WTC11 (cell line): ENCODE data around the gene CPSF3. TPM values are rescaled to one million over a fixed set of nuclear protein-coding genes. Genes with fewer than 3 reads are reported as not detected.

Experiments used
- ATAC-seq: fragments of 200-7000 bp; cut with Tn5 transposase; 2 replicates; pipeline ENCODE4 v1.10.0; 2021; ENCODE audit warnings: mild to moderate bottlenecking, moderate library complexity
- CTCF ChIA-PET: fragments of 300-600 bp; sonication (Branson Sonifier 250); formaldehyde crosslinking; loops from one replicate; lab custom pipeline; 2021; ENCODE audit warnings: antibody characterized with exemption; lab: Charles Lee
- POLR2A ChIA-PET: fragments of 350-600 bp; sonication (Branson Sonifier 250); formaldehyde crosslinking; loops from one replicate; lab custom pipeline; 2021; ENCODE audit warnings: antibody characterized with exemption; lab: Charles Lee
- DNase-seq: peaks from one replicate; pipeline ENCODE4 v3.0.0; 2021; ENCODE audit warnings: low spot score
- H3K27ac Mint-ChIP-seq: 2 replicates; pipeline ENCODE4 v1.8.0; 2021; ENCODE audit warnings: mixed read lengths
- H3K27me3 Mint-ChIP-seq: 2 replicates; pipeline ENCODE4 v1.8.0; 2021; ENCODE audit warnings: low read depth, mild to moderate bottlenecking, moderate library complexity, mixed read lengths
- H3K36me3 Mint-ChIP-seq: 2 replicates; pipeline ENCODE4 v1.8.0; 2021; ENCODE audit warnings: mixed read lengths
- H3K4me1 Mint-ChIP-seq: 2 replicates; pipeline ENCODE4 v1.8.0; 2022; ENCODE audit warnings: mixed read lengths
- H3K4me3 Mint-ChIP-seq: 2 replicates; pipeline ENCODE4 v1.8.0; 2021; ENCODE audit warnings: mild to moderate bottlenecking, moderate library complexity, mixed read lengths
- H3K9me3 Mint-ChIP-seq: 2 replicates; pipeline ENCODE4 v1.8.0; 2021; ENCODE audit warnings: mixed read lengths
- CBFB ChIP-seq: sonication (generic); formaldehyde crosslinking; IDR thresholded peaks from 2 replicates; pipeline ENCODE4 v1.8.1; 2022; ENCODE audit warnings: mild to moderate bottlenecking, low read depth, missing genetic modification reagents
- ETV6 ChIP-seq: sonication (generic); formaldehyde crosslinking; IDR thresholded peaks from 2 replicates; pipeline ENCODE4 v1.8.1; 2022; ENCODE audit warnings: mild to moderate bottlenecking, missing genetic modification reagents
- FOXJ3 ChIP-seq: sonication (generic); formaldehyde crosslinking; IDR thresholded peaks from 2 replicates; pipeline ENCODE4 v1.9.0; 2021; ENCODE audit warnings: missing genetic modification reagents, mild to moderate bottlenecking, borderline replicate concordance
- JUN ChIP-seq: sonication (generic); formaldehyde crosslinking; IDR thresholded peaks from 2 replicates; pipeline ENCODE4 v1.8.0; 2023; ENCODE audit warnings: mild to moderate bottlenecking, missing genetic modification reagents
- RELA ChIP-seq: sonication (generic); formaldehyde crosslinking; IDR thresholded peaks from 2 replicates; pipeline ENCODE4 v1.8.1; 2022; ENCODE audit warnings: missing genetic modification reagents, mild to moderate bottlenecking, borderline replicate concordance
- TEAD4 ChIP-seq: sonication (generic); formaldehyde crosslinking; IDR thresholded peaks from 2 replicates; pipeline ENCODE4 v1.8.0; 2022; ENCODE audit warnings: mild to moderate bottlenecking, missing genetic modification reagents
- ZNF138 ChIP-seq: sonication (generic); formaldehyde crosslinking; conservative IDR thresholded peaks from 2 replicates; pipeline ENCODE4 v1.8.1; 2022; ENCODE audit warnings: mild to moderate bottlenecking, moderate library complexity, missing genetic modification reagents
- ZNF396 ChIP-seq: fragments of 250-450 bp; sonication (Bioruptor Pico); IDR thresholded peaks from 2 replicates; pipeline ENCODE4 v1.8.0; 2021; ENCODE audit warnings: mild to moderate bottlenecking, moderate library complexity, borderline replicate concordance
- total RNA-seq: library from RNA; stranded (reverse); gene quantifications from 3 replicates; pipeline ENCODE4 v1.2.3, GENCODE V29; 2021
- TF ChIP-seq, protein P1 (sequence below): sonication (generic); formaldehyde crosslinking; IDR thresholded peaks from 2 replicates; pipeline ENCODE4 v1.8.0; 2022; ENCODE audit warnings: missing genetic modification reagents
- TF ChIP-seq, protein P2 (sequence below): fragments of 250-450 bp; sonication (Bioruptor Pico); IDR thresholded peaks from 2 replicates; pipeline ENCODE4 v2.1.2; 2022; ENCODE audit warnings: mild to moderate bottlenecking, moderate library complexity
- TF ChIP-seq, protein P3 (sequence below): sonication (generic); formaldehyde crosslinking; conservative IDR thresholded peaks from 2 replicates; pipeline ENCODE4 v1.8.1; 2023; ENCODE audit warnings: mild to moderate bottlenecking, low read depth, missing genetic modification reagents, moderate library complexity
- TF ChIP-seq, protein P4 (sequence below): sonication (generic); formaldehyde crosslinking; IDR thresholded peaks from 2 replicates; pipeline ENCODE4 v1.8.0; 2023; ENCODE audit warnings: mild to moderate bottlenecking, missing genetic modification reagents
- TF ChIP-seq, protein P5 (sequence below): sonication (generic); formaldehyde crosslinking; IDR thresholded peaks from 2 replicates; pipeline ENCODE4 v1.8.1; 2023; ENCODE audit warnings: mild to moderate bottlenecking, missing genetic modification reagents
- TF ChIP-seq, protein P6 (sequence below): fragments of 250-450 bp; sonication (Bioruptor Pico); conservative IDR thresholded peaks from 2 replicates; pipeline ENCODE4 v1.9.0; 2021; ENCODE audit warnings: mild to moderate bottlenecking
- TF ChIP-seq, protein P7 (sequence below): sonication (generic); formaldehyde crosslinking; IDR thresholded peaks from 2 replicates; pipeline ENCODE4 v1.8.1; 2023; ENCODE audit warnings: mild to moderate bottlenecking, missing genetic modification reagents, moderate library complexity

Gene CPSF3
- total RNA-seq, 1 experiment from 2014 or later = 88.4 TPM

DNA sequence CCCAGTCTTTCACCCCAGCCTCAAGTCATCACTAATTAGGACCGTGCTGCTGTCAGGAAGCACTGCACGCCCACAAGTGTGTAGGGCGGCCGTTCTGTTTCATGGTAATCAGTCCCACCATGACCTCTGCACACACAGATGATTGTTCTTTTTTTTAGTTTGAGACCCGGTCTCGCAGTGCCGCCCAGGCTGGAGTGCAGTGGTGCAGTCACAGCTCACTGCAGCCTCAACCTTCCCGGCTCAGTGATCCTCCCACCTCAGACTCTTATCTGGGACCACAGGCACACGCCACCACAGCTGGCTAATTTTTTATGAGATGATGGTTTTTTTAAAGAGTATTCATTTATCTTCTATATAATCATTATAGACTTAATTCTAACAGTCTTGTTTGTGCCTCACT, 49.1 kb downstream of the CPSF3 start (continued):
- TF ChIP-seq, protein P1, sequence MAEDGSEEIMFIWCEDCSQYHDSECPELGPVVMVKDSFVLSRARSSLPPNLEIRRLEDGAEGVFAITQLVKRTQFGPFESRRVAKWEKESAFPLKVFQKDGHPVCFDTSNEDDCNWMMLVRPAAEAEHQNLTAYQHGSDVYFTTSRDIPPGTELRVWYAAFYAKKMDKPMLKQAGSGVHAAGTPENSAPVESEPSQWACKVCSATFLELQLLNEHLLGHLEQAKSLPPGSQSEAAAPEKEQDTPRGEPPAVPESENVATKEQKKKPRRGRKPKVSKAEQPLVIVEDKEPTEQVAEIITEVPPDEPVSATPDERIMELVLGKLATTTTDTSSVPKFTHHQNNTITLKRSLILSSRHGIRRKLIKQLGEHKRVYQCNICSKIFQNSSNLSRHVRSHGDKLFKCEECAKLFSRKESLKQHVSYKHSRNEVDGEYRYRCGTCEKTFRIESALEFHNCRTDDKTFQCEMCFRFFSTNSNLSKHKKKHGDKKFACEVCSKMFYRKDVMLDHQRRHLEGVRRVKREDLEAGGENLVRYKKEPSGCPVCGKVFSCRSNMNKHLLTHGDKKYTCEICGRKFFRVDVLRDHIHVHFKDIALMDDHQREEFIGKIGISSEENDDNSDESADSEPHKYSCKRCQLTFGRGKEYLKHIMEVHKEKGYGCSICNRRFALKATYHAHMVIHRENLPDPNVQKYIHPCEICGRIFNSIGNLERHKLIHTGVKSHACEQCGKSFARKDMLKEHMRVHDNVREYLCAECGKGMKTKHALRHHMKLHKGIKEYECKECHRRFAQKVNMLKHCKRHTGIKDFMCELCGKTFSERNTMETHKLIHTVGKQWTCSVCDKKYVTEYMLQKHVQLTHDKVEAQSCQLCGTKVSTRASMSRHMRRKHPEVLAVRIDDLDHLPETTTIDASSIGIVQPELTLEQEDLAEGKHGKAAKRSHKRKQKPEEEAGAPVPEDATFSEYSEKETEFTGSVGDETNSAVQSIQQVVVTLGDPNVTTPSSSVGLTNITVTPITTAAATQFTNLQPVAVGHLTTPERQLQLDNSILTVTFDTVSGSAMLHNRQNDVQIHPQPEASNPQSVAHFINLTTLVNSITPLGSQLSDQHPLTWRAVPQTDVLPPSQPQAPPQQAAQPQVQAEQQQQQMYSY (CRISPR knock-in tag) = no peak
- no peak for TF ChIP-seq CBFB (CRISPR knock-in tag)
- no peak for TF ChIP-seq ZNF396
- TF ChIP-seq, protein P2, sequence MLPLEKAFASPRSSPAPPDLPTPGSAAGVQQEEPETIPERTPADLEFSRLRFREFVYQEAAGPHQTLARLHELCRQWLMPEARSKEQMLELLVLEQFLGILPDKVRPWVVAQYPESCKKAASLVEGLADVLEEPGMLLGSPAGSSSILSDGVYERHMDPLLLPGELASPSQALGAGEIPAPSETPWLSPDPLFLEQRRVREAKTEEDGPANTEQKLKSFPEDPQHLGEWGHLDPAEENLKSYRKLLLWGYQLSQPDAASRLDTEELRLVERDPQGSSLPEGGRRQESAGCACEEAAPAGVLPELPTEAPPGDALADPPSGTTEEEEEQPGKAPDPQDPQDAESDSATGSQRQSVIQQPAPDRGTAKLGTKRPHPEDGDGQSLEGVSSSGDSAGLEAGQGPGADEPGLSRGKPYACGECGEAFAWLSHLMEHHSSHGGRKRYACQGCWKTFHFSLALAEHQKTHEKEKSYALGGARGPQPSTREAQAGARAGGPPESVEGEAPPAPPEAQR (CRISPR knock-in tag) = no peak
- TF ChIP-seq, protein P3, sequence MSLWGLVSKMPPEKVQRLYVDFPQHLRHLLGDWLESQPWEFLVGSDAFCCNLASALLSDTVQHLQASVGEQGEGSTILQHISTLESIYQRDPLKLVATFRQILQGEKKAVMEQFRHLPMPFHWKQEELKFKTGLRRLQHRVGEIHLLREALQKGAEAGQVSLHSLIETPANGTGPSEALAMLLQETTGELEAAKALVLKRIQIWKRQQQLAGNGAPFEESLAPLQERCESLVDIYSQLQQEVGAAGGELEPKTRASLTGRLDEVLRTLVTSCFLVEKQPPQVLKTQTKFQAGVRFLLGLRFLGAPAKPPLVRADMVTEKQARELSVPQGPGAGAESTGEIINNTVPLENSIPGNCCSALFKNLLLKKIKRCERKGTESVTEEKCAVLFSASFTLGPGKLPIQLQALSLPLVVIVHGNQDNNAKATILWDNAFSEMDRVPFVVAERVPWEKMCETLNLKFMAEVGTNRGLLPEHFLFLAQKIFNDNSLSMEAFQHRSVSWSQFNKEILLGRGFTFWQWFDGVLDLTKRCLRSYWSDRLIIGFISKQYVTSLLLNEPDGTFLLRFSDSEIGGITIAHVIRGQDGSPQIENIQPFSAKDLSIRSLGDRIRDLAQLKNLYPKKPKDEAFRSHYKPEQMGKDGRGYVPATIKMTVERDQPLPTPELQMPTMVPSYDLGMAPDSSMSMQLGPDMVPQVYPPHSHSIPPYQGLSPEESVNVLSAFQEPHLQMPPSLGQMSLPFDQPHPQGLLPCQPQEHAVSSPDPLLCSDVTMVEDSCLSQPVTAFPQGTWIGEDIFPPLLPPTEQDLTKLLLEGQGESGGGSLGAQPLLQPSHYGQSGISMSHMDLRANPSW = no peak
- no peak for TF ChIP-seq RELA (CRISPR knock-in tag)
- TF ChIP-seq, protein P4, sequence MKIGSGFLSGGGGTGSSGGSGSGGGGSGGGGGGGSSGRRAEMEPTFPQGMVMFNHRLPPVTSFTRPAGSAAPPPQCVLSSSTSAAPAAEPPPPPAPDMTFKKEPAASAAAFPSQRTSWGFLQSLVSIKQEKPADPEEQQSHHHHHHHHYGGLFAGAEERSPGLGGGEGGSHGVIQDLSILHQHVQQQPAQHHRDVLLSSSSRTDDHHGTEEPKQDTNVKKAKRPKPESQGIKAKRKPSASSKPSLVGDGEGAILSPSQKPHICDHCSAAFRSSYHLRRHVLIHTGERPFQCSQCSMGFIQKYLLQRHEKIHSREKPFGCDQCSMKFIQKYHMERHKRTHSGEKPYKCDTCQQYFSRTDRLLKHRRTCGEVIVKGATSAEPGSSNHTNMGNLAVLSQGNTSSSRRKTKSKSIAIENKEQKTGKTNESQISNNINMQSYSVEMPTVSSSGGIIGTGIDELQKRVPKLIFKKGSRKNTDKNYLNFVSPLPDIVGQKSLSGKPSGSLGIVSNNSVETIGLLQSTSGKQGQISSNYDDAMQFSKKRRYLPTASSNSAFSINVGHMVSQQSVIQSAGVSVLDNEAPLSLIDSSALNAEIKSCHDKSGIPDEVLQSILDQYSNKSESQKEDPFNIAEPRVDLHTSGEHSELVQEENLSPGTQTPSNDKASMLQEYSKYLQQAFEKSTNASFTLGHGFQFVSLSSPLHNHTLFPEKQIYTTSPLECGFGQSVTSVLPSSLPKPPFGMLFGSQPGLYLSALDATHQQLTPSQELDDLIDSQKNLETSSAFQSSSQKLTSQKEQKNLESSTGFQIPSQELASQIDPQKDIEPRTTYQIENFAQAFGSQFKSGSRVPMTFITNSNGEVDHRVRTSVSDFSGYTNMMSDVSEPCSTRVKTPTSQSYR (CRISPR knock-in tag) = no peak
- TF ChIP-seq FOXJ3 (CRISPR knock-in tag) = no peak
- TF ChIP-seq, protein P5, sequence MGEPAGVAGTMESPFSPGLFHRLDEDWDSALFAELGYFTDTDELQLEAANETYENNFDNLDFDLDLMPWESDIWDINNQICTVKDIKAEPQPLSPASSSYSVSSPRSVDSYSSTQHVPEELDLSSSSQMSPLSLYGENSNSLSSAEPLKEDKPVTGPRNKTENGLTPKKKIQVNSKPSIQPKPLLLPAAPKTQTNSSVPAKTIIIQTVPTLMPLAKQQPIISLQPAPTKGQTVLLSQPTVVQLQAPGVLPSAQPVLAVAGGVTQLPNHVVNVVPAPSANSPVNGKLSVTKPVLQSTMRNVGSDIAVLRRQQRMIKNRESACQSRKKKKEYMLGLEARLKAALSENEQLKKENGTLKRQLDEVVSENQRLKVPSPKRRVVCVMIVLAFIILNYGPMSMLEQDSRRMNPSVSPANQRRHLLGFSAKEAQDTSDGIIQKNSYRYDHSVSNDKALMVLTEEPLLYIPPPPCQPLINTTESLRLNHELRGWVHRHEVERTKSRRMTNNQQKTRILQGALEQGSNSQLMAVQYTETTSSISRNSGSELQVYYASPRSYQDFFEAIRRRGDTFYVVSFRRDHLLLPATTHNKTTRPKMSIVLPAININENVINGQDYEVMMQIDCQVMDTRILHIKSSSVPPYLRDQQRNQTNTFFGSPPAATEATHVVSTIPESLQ = no peak
- no peak for TF ChIP-seq JUN (CRISPR knock-in tag)

DNA sequence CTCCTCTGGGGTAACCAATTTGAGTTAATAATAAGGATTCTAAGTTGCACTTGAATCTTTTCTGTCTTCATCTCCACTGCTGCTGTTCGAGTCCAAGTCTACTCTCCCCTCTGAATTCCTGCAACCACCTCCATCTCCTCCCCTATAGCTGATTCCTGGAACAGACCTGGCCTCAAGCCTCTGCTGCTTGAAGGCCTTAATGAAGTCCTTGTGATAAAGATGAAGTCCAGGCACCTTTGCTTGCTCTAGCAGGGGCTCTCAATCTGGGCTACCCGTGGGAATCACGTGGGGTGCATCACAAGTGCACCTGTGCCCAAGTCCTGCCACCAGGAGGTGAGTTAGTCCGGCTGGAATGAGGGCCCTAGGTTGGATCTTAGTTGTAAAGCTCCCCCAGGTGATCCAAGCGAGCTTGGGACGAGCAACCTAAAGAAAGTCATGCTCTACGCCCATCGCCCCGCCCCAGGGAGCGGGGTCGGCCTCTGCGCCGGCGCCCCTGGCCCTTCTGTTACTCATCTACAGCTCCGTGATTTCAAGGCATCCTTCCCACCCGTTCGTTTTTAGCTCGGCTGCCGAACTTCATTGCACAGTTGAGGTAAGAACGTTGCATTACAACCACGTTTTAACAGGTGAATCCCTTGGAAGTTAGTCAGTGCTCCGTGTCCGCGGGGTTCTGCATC, 50.0 kb downstream of the CPSF3 start:
- peaks cover 10% of the 10 kb centered on the region for H3K9me3 Mint-ChIP-seq
- H3K27me3 Mint-ChIP-seq = peaks cover 11% of the 10 kb centered on the region
- H3K4me3 Mint-ChIP-seq = peak overlapping the region; percentile 70
- ATAC-seq = peak; percentile 77
- ChIA-PET POLR2A (interaction anchor here (0.6 to 2.4 kb wide), 5 partner anchors 11 to 370 kb away, joined by 3 to 9 read pairs (median 3); partner anchors contain the start of genes ADAM17, TAF1B and YWHAQ), CTCF (interaction anchor here (0.6 to 2.0 kb wide), 15 partner anchors 9 to 575 kb away, joined by 3 to 11 read pairs (median 4); no protein-coding TSS in a partner anchor)
- H3K4me1 Mint-ChIP-seq = peaks cover 17% of the 10 kb centered on the region
- peak; percentile 62 for DNase-seq
- peaks cover 32% of the 10 kb centered on the region for H3K36me3 Mint-ChIP-seq
- H3K27ac Mint-ChIP-seq = peak overlapping the region; percentile 27; the same call in 1 of the 2 replicates
- TF ChIP-seq ETV6 (CRISPR knock-in tag) = 0 out of 2 replicates have a peak, but pooled peaks have one; percentile 18
- TF ChIP-seq TEAD4 (CRISPR knock-in tag) = no peak
- no peak for TF ChIP-seq ZNF138 (CRISPR knock-in tag)
- TF ChIP-seq, protein P6, sequence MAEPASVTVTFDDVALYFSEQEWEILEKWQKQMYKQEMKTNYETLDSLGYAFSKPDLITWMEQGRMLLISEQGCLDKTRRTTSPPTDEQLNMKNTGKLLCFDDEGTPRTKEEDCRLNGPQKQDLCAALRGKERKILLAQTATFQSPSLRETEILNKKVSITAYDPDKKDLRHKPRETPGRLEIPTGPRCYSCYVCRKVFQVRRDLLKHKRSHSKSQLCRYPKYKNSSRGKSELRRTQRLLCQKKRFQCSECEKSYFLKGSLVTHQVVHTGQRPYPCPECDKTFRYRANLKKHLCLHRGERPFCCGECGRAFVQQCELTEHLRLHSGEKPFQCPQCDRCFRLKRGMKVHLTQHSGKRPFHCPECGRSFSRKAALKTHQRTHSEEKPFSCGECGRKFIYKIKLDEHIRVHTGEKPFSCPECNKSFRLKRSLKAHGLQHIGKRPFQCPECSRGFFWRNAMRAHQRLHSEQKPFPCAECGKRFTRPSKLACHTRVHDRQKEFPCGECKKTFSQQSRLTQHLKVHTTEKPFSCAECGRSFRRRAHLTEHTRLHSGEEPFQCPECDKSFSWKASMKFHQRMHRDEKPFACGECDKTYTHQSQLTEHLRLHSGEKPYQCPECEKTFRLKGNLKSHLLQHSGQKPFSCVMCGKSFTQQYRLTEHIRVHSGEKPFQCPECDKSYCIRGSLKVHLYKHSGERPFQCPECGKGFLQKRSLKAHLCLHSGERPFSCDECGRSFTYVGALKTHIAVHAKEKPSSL (CRISPR knock-in tag) = no peak
- TF ChIP-seq, protein P7, sequence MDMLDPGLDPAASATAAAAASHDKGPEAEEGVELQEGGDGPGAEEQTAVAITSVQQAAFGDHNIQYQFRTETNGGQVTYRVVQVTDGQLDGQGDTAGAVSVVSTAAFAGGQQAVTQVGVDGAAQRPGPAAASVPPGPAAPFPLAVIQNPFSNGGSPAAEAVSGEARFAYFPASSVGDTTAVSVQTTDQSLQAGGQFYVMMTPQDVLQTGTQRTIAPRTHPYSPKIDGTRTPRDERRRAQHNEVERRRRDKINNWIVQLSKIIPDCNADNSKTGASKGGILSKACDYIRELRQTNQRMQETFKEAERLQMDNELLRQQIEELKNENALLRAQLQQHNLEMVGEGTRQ (CRISPR knock-in tag) = peak; percentile 53; the same call in 1 of the 2 replicates
- no peak for TF ChIP-seq CBFB (CRISPR knock-in tag)
